K562 (cell line): ENCODE results near the gene ODAD4. TPM values are rescaled to one million over a fixed set of nuclear protein-coding genes. Genes with fewer than 3 reads are reported as not detected.
A peak's percentile ranks its signal among the peaks of the same experiment; 100 is the strongest.

ENCODE experiments used
- ATAC-seq: fragments of 200-7000 bp; cut with Tn5 transposase; 3 replicates; pipeline ENCODE4 v1.9.1; 2020; ENCODE audit warnings: moderate library complexity
- BruUV-seq: library from RNA; stranded (reverse); fragments of 400-500 nt; replicated peaks from 2 replicates; lab custom pipeline; 2021; lab: Mats Ljungman, UMichigan
- CTCF ChIA-PET: fragments of 300-600 bp; formaldehyde crosslinking; extraction: SDS; loops from one replicate; lab custom pipeline; 2021; ENCODE audit warnings: low intra/inter-chr PET ratio; lab: Yijun Ruan, JAX
- POLR2A ChIA-PET: fragments of 300-600, 350-650 bp; sonication (Branson Sonifier 250); formaldehyde crosslinking; extraction: SDS; loops from one replicate; lab custom pipeline; 2021; ENCODE audit warnings: antibody characterized with exemption, inconsistent platforms; lab: Yijun Ruan, JAX
- DNase-seq, 4 experiments: peaks; one replicate each; pipeline versions ENCODE4 v3.0.0 to v3.0.0-alpha.2; 2011 to 2018; ENCODE audit warnings: low spot score in 3 of 4, mixed read lengths in 3 of 4; ENCODE audit errors: extremely low read depth in 1 of 4
- FAIRE-seq: peaks from 2 replicates; lab custom pipeline; 2011; peaks lifted over from hg19 to GRCh38; lab: Jason Lieb, UNC
- H2AFZ ChIP-seq: 2 replicates; pipeline ENCODE4 v1.6.0; 2011; ENCODE audit warnings: low read depth, low read length, control low read depth, inconsistent platforms
- H3K27ac ChIP-seq: fragments of 200-600 bp; 3 replicates; pipeline ENCODE4 v1.8.0; 2011; ENCODE audit warnings: low read depth, mild to moderate bottlenecking, control low read depth, inconsistent platforms, low read length, moderate library complexity, mixed read lengths; ENCODE audit errors: extremely low read depth
- H3K27me3 ChIP-seq, 2 experiments: fragments of 300-600 bp in 1 of 2; 2 replicates in 1 of 2; 3 replicates in 1 of 2; pipeline versions ENCODE4 v1.6.0 to v1.8.0; 2011; ENCODE audit warnings: inconsistent platforms in 2 of 2, low read length in 2 of 2, mild to moderate bottlenecking in 1 of 2, mixed read lengths in 1 of 2, moderate library complexity in 1 of 2; ENCODE audit not compliant: control insufficient read depth in 2 of 2, insufficient read depth in 2 of 2
- H3K36me3 ChIP-seq: fragments of 300-600 bp; 3 replicates; pipeline ENCODE4 v1.8.0; 2011; ENCODE audit warnings: mild to moderate bottlenecking, low read length, inconsistent platforms; ENCODE audit not compliant: control insufficient read depth, insufficient read depth
- H3K4me1 ChIP-seq, 2 experiments: fragments of 200-600 bp in 1 of 2; replicated peaks in 1 of 2; 2 replicates in 1 of 2; 3 replicates in 1 of 2; pipeline versions ENCODE4 v1.5.1 to v1.8.0; 2011; ENCODE audit warnings: inconsistent platforms in 2 of 2, low read length in 2 of 2, mild to moderate bottlenecking in 1 of 2, mixed read lengths in 1 of 2, moderate library complexity in 1 of 2; ENCODE audit not compliant: control insufficient read depth in 2 of 2, insufficient read depth in 2 of 2
- H3K4me2 ChIP-seq: 2 replicates; pipeline ENCODE4 v1.6.1; 2011; ENCODE audit warnings: low read length, control low read depth, inconsistent platforms, mixed read lengths; ENCODE audit not compliant: insufficient read depth
- H3K4me3 ChIP-seq: fragments of 200-600 bp; sonication (generic), shearing (Covaris generic); 2 replicates; pipeline ENCODE4 v1.5.1; 2016; ENCODE audit warnings: control low read depth, inconsistent platforms
- H3K79me2 ChIP-seq: fragments of 200-600 bp; 3 replicates; pipeline ENCODE4 v1.8.0; 2011; ENCODE audit warnings: low read length, inconsistent platforms; ENCODE audit not compliant: control insufficient read depth, insufficient read depth
- H3K9ac ChIP-seq, 2 experiments: 2 replicates each; pipeline versions ENCODE4 v1.6.0 to v1.6.1; 2011; ENCODE audit warnings: low read depth in 2 of 2, low read length in 2 of 2, control low read depth in 1 of 2, inconsistent platforms in 1 of 2, mild to moderate bottlenecking in 1 of 2, mixed read lengths in 1 of 2; ENCODE audit not compliant: insufficient read depth in 1 of 2
- H3K9me1 ChIP-seq: one replicate; pipeline ENCODE4 v1.6.0; 2011; ENCODE audit warnings: inconsistent platforms, mild to moderate bottlenecking, low read length, moderate library complexity; ENCODE audit not compliant: control insufficient read depth, insufficient read depth
- H3K9me3 ChIP-seq: replicated peaks from 2 replicates; pipeline ENCODE4 v1.5.1; 2011; ENCODE audit warnings: low read depth, low read length, inconsistent platforms; ENCODE audit not compliant: control insufficient read depth, insufficient read depth
- H4K20me1 ChIP-seq: replicated peaks from 2 replicates; pipeline ENCODE4 v1.6.1; 2011; ENCODE audit warnings: low read length, inconsistent platforms, mixed read lengths; ENCODE audit not compliant: control insufficient read depth, insufficient read depth
- BRD9 ChIP-seq: fragments of 450-650 bp; IDR thresholded peaks from 2 replicates; pipeline ENCODE4 v1.6.1; 2018; ENCODE audit warnings: low read depth; ENCODE audit not compliant: partially characterized antibody
- CBFB ChIP-seq: sonication (generic); formaldehyde crosslinking; IDR thresholded peaks from 2 replicates; pipeline ENCODE4 v1.4.0; 2020; ENCODE audit warnings: mild to moderate bottlenecking, missing genetic modification reagents
- CHD2 ChIP-seq: IDR thresholded peaks from 2 replicates; pipeline ENCODE4 v1.6.1; 2011; ENCODE audit warnings: low read depth, low read length
- FIP1L1 ChIP-seq: fragments of 200-400 bp; formaldehyde crosslinking; IDR thresholded peaks from 2 replicates; pipeline ENCODE4 v1.6.1; 2018; ENCODE audit warnings: mild to moderate bottlenecking, low read depth, low read length; ENCODE audit not compliant: poor library complexity, severe bottlenecking
- HCFC1 ChIP-seq: IDR thresholded peaks from 2 replicates; pipeline ENCODE4 v1.6.1; 2012; ENCODE audit warnings: low read depth, low read length, improper control_type of control experiment
- HLTF ChIP-seq: fragments of 450-650 bp; IDR thresholded peaks from 2 replicates; pipeline ENCODE4 v1.6.1; 2016
- JUND ChIP-seq, 2 experiments: IDR thresholded peaks; 2 replicates in 1 of 2; 3 replicates in 1 of 2; pipeline ENCODE4 v1.6.1; 2011; ENCODE audit warnings: borderline replicate concordance in 2 of 2, low read depth in 2 of 2, low read length in 2 of 2, improper control_type of control experiment in 1 of 2, missing biosample characterization in 1 of 2, missing genetic modification characterization in 1 of 2, missing genetic modification reagents in 1 of 2
- MYC ChIP-seq, 2 experiments: fragments of 250-450 bp in 1 of 2; sonication (Bioruptor Pico) in 1 of 2; IDR thresholded peaks; 2 replicates each; pipeline versions ENCODE4 v1.5.1 to v1.6.1; 2012 to 2021; ENCODE audit warnings: low read depth in 2 of 2, borderline replicate concordance in 1 of 2, improper control_type of control experiment in 1 of 2, low read length in 1 of 2, mild to moderate bottlenecking in 1 of 2, moderate library complexity in 1 of 2
- NFIC ChIP-seq: fragments of 450-650 bp; IDR thresholded peaks from 2 replicates; pipeline ENCODE4 v1.6.1; 2017; ENCODE audit warnings: mild to moderate bottlenecking, inconsistent platforms
- PHF8 ChIP-seq: fragments of 200-600 bp; sonication (generic); IDR thresholded peaks from 2 replicates; pipeline ENCODE4 v1.6.1; 2012; ENCODE audit warnings: mixed run types, mild to moderate bottlenecking, inconsistent platforms, low read length, moderate library complexity, borderline replicate concordance
- POLR2B ChIP-seq: fragments of 450-650 bp; IDR thresholded peaks from 2 replicates; pipeline ENCODE4 v1.6.1; 2018; ENCODE audit warnings: low read depth; ENCODE audit not compliant: partially characterized antibody
- RBM39 ChIP-seq: fragments of 200-400 bp; formaldehyde crosslinking; optimal IDR thresholded peaks from 2 replicates; pipeline ENCODE3; 2018; ENCODE audit warnings: low read depth, low read length
- SP1 ChIP-seq: sonication (generic); formaldehyde crosslinking; IDR thresholded peaks from 2 replicates; pipeline ENCODE4 v1.8.1; 2022; ENCODE audit warnings: mild to moderate bottlenecking, missing genetic modification reagents
- TCF7L2 ChIP-seq: fragments of 150-350 bp; IDR thresholded peaks from 2 replicates; pipeline ENCODE4 v1.6.1; 2016; ENCODE audit warnings: low read depth, mild to moderate bottlenecking, low read length, moderate library complexity
- WGBS: fragments of 100-300 bp; shearing (Covaris generic); methylation state at CpG from one replicate; pipeline ENCODE4 v1.1.6; 2016; ENCODE audit warnings: low coverage, mixed read lengths; ENCODE audit not compliant: insufficient coverage; ENCODE audit errors: missing lambda C conversion rate; 5-methylcytosine and 5-hydroxymethylcytosine counted together
- in situ Hi-C: fragments of 300-500 bp; cut with MboI; formaldehyde crosslinking; loops from 4 replicates; pipeline ENCODE4 v1.15.0; 2018; ENCODE audit warnings: inconsistent platforms, mixed read lengths
- intact Hi-C: fragments of 100-400 bp; cut with micrococcal nuclease; formaldehyde crosslinking; loops from 2 replicates; pipeline ENCODE4 v1.14.2; 2022
- polyA plus RNA-seq, 8 experiments: library from polyadenylated mRNA; depleted of rRNA in 4 of 8; stranded (reverse) in 5 of 8; unstranded in 3 of 8; fragments of >200 nt; fragmentation: Nextera tagmentation in 2 of 8; fragmentation: Illumina TruSeq in 1 of 8; extraction: Ambion mirVana in 2 of 8; extraction: Trizol in 1 of 8; gene quantifications; 2 replicates each; pipeline versions ENCODE4 v1.2.1 to v1.2.3, GENCODE V29; 2011 to 2014; ENCODE audit warnings: inconsistent platforms in 1 of 8, missing spikeins in 1 of 8
- total RNA-seq, 7 experiments: library from RNA; depleted of rRNA in 6 of 7; stranded (reverse); fragments of >200 nt in 6 of 7; fragmentation: Illumina TruSeq in 2 of 7; extraction: Trizol in 2 of 7; gene quantifications; 2 replicates each; pipeline versions ENCODE4 v1.2.1 to v1.2.3, GENCODE V29; 2011 to 2021; ENCODE audit warnings: low replicate concordance in 1 of 7
- TF ChIP-seq, protein P1 (sequence below), 2 experiments: fragments of 450-650 bp; conservative IDR thresholded peaks; 2 replicates each; pipeline ENCODE4 v1.6.1; 2017; ENCODE audit warnings: mild to moderate bottlenecking in 2 of 2, moderate library complexity in 2 of 2
- TF ChIP-seq, protein P2 (sequence below): fragments of 450-650 bp; IDR thresholded peaks from 2 replicates; pipeline ENCODE4 v1.6.1; 2016; ENCODE audit warnings: borderline replicate concordance

The ODAD4 gene
- total and polyA plus RNA-seq, 9 of the 15 experiments (the other 6 are each of a cell fraction or from before 2014, with no cell fraction given), result 0.09 to 0.98 (median 0.51) TPM

DNA sequence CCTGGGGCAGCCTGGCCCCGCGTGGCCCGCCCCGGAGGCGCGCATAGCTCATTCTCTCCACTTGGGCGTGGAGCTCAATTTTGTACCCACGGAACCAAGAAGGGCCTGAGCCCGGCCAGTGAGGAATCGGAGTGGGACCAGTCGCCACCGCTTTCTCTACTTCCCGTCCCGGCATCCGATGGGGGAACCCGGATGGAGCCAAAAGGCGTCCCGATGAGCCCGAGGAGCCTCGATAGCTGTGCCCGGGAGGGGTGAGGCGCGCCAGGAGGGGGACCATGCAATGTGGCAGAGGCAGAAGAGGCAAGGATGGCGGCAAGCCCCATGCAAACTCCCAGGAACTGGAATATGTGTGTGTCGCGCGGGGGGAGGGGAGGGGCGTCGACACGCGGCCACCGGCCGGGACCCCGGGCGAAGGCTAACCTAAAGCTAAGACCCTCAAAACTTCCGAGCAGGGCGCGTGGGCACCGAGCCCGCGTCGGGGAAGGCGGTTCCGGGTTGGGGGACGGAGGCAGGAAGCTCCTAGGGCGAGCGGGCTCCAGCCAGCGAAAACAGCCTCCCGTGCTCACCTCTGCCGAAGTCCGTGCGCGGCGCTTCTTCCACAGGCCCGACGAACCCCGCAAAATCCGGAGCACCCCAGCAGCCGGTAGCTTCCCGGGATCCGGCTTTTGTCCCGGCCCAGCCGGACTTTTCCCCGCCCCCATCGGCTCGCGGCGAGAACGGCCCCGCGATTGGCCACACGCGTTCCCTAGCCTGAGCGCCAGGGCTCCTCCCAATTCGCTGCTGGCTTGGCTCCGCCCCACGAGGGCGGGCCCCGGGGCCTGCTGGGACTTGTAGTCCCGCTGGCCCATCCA, 11.9 kb upstream of the ODAD4 start, which contains the start of gene ACLY:
TSS of gene ACLY (minus strand) at position 638 of the 851 bp plus-strand sequence. CDS start 5,078 bp downstream, outside the sequence.
- intact Hi-C loops, result loop anchor here (5.0 kb wide), 1 partner anchor 39 kb away; no protein-coding TSS in a partner anchor
- H3K4me1 ChIP-seq, result peaks cover 41 to 43% of the 10 kb centered on the region in 2 experiments
- TF ChIP-seq, protein P1, sequence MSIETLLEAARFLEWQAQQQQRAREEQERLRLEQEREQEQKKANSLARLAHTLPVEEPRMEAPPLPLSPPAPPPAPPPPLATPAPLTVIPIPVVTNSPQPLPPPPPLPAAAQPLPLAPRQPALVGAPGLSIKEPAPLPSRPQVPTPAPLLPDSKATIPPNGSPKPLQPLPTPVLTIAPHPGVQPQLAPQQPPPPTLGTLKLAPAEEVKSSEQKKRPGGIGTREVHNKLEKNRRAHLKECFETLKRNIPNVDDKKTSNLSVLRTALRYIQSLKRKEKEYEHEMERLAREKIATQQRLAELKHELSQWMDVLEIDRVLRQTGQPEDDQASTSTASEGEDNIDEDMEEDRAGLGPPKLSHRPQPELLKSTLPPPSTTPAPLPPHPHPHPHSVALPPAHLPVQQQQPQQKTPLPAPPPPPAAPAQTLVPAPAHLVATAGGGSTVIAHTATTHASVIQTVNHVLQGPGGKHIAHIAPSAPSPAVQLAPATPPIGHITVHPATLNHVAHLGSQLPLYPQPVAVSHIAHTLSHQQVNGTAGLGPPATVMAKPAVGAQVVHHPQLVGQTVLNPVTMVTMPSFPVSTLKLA (conservative IDR thresholded peaks at IDR 0.05), result peak; percentile 47 to 76
- TF ChIP-seq, protein P2, sequence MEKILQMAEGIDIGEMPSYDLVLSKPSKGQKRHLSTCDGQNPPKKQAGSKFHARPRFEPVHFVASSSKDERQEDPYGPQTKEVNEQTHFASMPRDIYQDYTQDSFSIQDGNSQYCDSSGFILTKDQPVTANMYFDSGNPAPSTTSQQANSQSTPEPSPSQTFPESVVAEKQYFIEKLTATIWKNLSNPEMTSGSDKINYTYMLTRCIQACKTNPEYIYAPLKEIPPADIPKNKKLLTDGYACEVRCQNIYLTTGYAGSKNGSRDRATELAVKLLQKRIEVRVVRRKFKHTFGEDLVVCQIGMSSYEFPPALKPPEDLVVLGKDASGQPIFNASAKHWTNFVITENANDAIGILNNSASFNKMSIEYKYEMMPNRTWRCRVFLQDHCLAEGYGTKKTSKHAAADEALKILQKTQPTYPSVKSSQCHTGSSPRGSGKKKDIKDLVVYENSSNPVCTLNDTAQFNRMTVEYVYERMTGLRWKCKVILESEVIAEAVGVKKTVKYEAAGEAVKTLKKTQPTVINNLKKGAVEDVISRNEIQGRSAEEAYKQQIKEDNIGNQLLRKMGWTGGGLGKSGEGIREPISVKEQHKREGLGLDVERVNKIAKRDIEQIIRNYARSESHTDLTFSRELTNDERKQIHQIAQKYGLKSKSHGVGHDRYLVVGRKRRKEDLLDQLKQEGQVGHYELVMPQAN, result peak; percentile 77; the same call in 1 of the 2 replicates
- TF ChIP-seq PHF8, result peak; percentile 78; the same call in 1 of the 2 replicates
- TF ChIP-seq RBM39, result no peak
- no peak for TF ChIP-seq TCF7L2
- TF ChIP-seq HLTF, result peak; percentile 61; the same call in 1 of the 2 replicates
- TF ChIP-seq CHD2, result peak; percentile 50; the same call in 1 of the 2 replicates
- TF ChIP-seq JUND (IDR thresholded peaks at IDR 0.05; ENCODE audit: borderline replicate concordance, low read depth, low read length), result peak; percentile 22; the same call in 1 of the 2 replicates
- TF ChIP-seq JUND (tag; IDR thresholded peaks at IDR 0.05; ENCODE audit: borderline replicate concordance, low read depth, low read length), result no peak; the same call in 2 of the 3 replicates
- peak; percentile 47 for TF ChIP-seq FIP1L1
- peak; percentile 81 for TF ChIP-seq POLR2B
- TF ChIP-seq HCFC1, result peak; percentile 97
- TF ChIP-seq CBFB, result 0 out of 2 replicates have a peak, but pooled peaks have one; percentile 21
- TF ChIP-seq SP1, result peak; percentile 90
- 0 out of 2 replicates have a peak, but pooled peaks have one; percentile 6 for TF ChIP-seq NFIC
- no peak; the same call in 1 of the 2 replicates for TF ChIP-seq MYC (IDR thresholded peaks at IDR 0.05; ENCODE audit: low read depth, low read length)
- peak; percentile 80; the same call in 1 of the 2 replicates for TF ChIP-seq MYC (CRISPR knock-in tag; IDR thresholded peaks at IDR 0.05; ENCODE audit: borderline replicate concordance, low read depth)
- no peak for TF ChIP-seq BRD9

More for the DNA sequence above, 11.9 kb upstream of the ODAD4 start, which contains the start of gene ACLY:
- Histone ChIP-seq H4K20me1 (peaks cover 21% of the 10 kb centered on the region), H3K79me2 (peaks cover 53% of the 10 kb centered on the region), H2AFZ (peak within 1 kb of the TSS; percentile 84), H3K4me2 (peak within 1 kb of the TSS; percentile 89), H3K27me3 (no peaks in the 10 kb centered on the region), H3K36me3 (peaks cover 38% of the 10 kb centered on the region), H3K9me1 (peaks cover 4% of the 10 kb centered on the region), H3K9me3 (no peaks in the 10 kb centered on the region), H3K9ac (peak within 1 kb of the TSS; percentile 83 to 99), H3K27ac (peak within 1 kb of the TSS; percentile 73), H3K4me3 (peak within 1 kb of the TSS; percentile 61)
- FAIRE-seq (peak; percentile 93), ATAC-seq (peak; percentile 97), DNase-seq (peak; percentile 99)
- ChIA-PET CTCF (no interaction called here), POLR2A (interaction anchor here (0.6 to 4.4 kb wide), 12 partner anchors 9 to 132 kb away, joined by 3 to 21 read pairs (median 5); partner anchors contain the start of genes CNP, DNAJC7, JUP and KLHL11)
- BruUV-seq, result TSS peak; percentile 63
- in situ Hi-C loops, result no loop called here
- under 1% methylated on average over 73 of the region's 80 CpGs for WGBS
